ENCODE data around the gene MDGA2. TPM values are rescaled to one million over a fixed set of nuclear protein-coding genes. Genes with fewer than 3 reads are reported as not detected.

MDGA2 gene
- total and polyA plus RNA-seq, 2 experiments from 2014 or later, result 0.33 to 0.46 TPM

DNA sequence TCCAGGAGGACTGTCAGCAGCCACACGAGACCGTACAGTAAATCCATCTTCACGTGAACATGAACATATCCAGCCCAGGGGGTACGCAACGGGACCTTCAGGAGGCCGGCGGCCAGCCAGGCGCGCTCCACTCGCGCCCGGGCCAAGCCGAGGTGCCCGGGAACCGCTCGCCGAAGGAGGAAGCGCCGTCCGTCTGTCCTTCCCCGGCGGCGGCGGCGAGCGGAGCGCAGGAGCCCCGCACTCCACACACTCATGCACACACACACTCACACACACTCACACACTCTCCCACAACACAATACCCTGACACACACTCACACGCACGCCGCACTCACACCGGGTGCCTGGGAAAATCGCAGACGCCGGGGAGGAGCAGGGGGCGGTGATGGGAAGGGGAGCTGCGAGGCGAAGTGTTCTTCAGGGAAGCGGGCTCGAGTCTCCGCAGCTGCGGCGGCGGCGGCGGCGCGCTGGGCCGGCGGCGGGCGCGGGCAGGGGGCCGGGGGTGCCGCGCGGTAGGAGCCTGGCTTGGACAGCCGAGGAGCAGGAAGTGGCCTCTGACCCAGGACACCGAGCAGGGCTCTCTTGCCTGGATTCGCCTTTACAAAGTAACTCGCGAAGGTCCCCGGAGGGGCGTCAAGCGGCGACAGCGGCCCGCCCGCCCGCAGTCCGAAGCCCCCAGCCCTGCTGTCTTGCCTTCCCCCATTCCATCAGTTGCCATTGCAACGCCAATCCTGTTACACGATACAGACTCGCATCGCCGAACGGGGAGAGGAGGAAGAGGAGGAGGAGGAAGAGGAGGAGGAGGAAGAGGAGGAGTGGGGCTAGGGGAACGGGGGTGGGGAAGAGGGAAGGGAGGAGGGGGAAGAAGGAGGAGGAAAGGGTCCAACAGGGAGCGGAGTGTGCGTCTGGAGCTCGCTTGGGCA, 601 bp downstream of the MDGA2 start:
- Histone ChIP-seq H3K4me1 (ENCODE audit: low read depth) (no peaks in the 10 kb centered on the region), H3K36me3 (no peaks in the 10 kb centered on the region), H3K27ac (no peak overlapping the region), H3K4me3 (peak overlapping the region; percentile 60), H3K9me3 (ENCODE audit: low read depth) (no peaks in the 10 kb centered on the region), H3K27me3 (peaks cover 81% of the 10 kb centered on the region)
- TF ChIP-seq, protein P1, sequence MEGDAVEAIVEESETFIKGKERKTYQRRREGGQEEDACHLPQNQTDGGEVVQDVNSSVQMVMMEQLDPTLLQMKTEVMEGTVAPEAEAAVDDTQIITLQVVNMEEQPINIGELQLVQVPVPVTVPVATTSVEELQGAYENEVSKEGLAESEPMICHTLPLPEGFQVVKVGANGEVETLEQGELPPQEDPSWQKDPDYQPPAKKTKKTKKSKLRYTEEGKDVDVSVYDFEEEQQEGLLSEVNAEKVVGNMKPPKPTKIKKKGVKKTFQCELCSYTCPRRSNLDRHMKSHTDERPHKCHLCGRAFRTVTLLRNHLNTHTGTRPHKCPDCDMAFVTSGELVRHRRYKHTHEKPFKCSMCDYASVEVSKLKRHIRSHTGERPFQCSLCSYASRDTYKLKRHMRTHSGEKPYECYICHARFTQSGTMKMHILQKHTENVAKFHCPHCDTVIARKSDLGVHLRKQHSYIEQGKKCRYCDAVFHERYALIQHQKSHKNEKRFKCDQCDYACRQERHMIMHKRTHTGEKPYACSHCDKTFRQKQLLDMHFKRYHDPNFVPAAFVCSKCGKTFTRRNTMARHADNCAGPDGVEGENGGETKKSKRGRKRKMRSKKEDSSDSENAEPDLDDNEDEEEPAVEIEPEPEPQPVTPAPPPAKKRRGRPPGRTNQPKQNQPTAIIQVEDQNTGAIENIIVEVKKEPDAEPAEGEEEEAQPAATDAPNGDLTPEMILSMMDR (IDR thresholded peaks at IDR 0.05; ENCODE audit: low read depth, low read length), result no peak
- peak in 1 of 2 donors; percentile 48 for DNase-seq (ENCODE audit: low read depth in 1 of 2, low spot score in 1 of 2)

DNA sequence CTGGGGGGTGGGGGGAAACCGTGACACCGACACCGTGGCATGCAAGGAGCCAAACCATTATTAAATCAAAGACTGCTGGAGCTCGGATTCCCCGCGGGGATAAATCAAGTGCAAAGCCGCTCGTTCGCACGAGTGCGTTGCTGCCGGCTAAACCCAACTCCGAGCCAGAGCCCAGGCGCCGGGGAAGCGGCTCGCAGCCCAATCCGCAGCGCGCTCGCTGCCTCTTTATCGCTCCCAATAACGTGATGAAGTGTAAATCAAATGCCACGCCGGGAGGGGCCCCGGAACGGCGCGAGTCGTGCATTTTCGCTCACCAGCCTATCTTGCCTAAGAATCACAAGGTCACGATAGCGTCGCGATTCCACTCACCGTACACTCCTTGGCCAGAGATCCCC, 1.3 kb downstream of the MDGA2 start:
- no peaks in the 10 kb centered on the region for H3K9me3 ChIP-seq (ENCODE audit: low read depth)
- H3K4me3 ChIP-seq, result peak overlapping the region; percentile 60
- no peak overlapping the region for H3K27ac ChIP-seq
- DNase-seq (ENCODE audit: low read depth in 1 of 2, low spot score in 1 of 2), result peak in 1 of 2 donors; percentile 61
- peaks cover 87% of the 10 kb centered on the region for H3K27me3 ChIP-seq
- no peaks in the 10 kb centered on the region for H3K36me3 ChIP-seq
- no peaks in the 10 kb centered on the region for H3K4me1 ChIP-seq (ENCODE audit: low read depth)
- TF ChIP-seq, protein P1 (IDR thresholded peaks at IDR 0.05; ENCODE audit: low read depth, low read length), result no peak

DNA sequence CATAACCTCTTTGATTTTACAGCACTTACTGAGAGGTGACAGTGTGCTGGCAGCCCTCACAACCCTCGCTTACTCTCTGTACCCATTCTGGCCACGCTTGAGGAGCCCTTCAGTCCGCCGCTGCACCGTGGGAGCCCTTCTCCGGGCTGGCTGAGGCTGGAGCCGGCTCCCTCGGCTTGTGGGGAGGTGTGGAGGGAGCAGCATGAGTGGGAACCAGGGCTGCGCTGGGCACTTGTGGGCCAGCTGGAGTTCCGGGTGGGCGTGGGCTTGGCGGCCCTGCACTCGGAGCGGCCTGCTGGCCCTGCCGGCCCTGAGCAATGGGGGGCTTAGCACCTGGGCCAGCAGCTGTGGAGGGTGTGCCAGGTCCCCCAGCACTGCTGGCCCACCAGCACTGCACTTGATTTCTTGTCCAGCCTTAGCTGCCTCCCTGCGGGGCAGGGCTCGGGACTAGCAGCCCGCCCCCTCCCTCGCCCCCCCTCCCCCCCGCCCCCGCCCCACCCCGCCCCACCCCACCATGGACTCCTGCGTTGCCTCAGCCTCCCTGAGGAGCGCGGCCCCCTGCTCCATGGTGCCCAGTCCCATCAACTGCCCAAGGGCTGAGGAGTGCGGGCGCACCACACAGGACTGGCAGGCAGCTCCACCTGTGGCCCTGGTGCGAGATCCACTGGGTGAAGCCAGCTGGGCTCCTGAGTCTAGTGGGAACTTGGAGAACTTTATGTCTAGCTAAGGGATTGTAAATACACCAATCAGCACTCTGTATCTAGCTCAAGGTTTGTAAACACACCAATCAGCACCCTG, 9.9 kb downstream of the MDGA2 start:
- Histone ChIP-seq H3K4me3 (no peak overlapping the region), H3K9me3 (ENCODE audit: low read depth) (no peaks in the 10 kb centered on the region), H3K36me3 (no peaks in the 10 kb centered on the region), H3K27me3 (peaks cover 19% of the 10 kb centered on the region), H3K4me1 (ENCODE audit: low read depth) (no peaks in the 10 kb centered on the region), H3K27ac (no peak overlapping the region)
- TF ChIP-seq, protein P1 (IDR thresholded peaks at IDR 0.05; ENCODE audit: low read depth, low read length), result no peak
- DNase-seq (ENCODE audit: low read depth in 1 of 2, low spot score in 1 of 2), result no peak

DNA sequence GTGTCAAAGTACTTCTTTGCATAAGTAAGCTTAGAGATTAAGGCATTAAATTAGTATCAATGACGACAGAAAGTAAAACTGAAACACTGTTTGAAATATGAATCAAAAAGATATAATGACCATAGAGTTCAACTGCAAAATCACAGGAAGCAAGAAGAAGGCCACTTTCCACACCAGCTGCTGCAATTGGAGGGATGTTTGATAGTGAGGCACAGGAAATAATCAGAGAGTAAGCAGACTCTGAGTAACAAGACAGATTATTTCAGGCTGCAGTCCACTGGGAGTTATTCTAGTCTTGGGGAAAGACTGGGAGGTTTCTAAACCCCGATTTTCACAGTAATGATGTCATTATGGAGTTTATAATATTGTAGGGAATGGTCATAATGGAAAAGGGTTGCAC, 12.9 kb downstream of the MDGA2 start:
- TF ChIP-seq, protein P1 (IDR thresholded peaks at IDR 0.05; ENCODE audit: low read depth, low read length), result no peak
- H3K36me3 ChIP-seq, result no peaks in the 10 kb centered on the region
- H3K9me3 ChIP-seq (ENCODE audit: low read depth), result no peaks in the 10 kb centered on the region
- no peak overlapping the region for H3K27ac ChIP-seq
- H3K4me1 ChIP-seq (ENCODE audit: low read depth), result no peaks in the 10 kb centered on the region
- H3K4me3 ChIP-seq, result no peak overlapping the region
- H3K27me3 ChIP-seq, result peaks cover 4% of the 10 kb centered on the region
- no peak for DNase-seq (ENCODE audit: low read depth in 1 of 2, low spot score in 1 of 2)

DNA sequence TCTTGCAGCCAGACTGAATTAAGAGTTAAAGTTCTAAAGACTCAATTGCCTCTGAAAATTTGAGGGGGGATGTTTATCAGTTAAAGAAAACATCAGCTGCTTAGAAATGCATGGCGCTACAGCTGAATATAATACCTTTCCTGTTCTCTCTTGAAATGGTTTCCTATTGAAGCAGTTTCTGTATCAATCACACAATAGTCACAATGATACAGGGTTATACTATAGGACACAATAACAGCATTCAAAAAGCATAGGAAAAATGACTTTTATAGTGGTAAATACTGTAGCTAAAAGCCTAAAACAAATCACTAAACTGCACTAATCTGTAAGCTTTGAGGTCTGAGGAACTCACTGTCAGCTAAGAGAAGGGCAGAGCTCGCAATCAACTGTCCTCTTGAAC, 15.2 kb downstream of the MDGA2 start:
- Histone ChIP-seq H3K27me3 (peaks cover 4% of the 10 kb centered on the region), H3K4me1 (ENCODE audit: low read depth) (no peaks in the 10 kb centered on the region), H3K4me3 (no peak overlapping the region), H3K9me3 (ENCODE audit: low read depth) (no peaks in the 10 kb centered on the region), H3K27ac (no peak overlapping the region), H3K36me3 (no peaks in the 10 kb centered on the region)
- DNase-seq (ENCODE audit: low read depth in 1 of 2, low spot score in 1 of 2), result no peak
- TF ChIP-seq, protein P1 (IDR thresholded peaks at IDR 0.05; ENCODE audit: low read depth, low read length), result no peak

All from cardiac muscle cell (in vitro differentiated cells and primary cell).